Transverse colon (tissue), 4 donors: ENCODE results near the gene CDK18. TPM values are rescaled to one million over a fixed set of nuclear protein-coding genes. Genes with fewer than 3 reads are reported as not detected.

Source experiments
- DNase-seq: peaks from one replicate; pipeline ENCODE4 v3.0.0-alpha.2; 2019
- H3K27ac ChIP-seq, 4 donors: fragments of 200-600 bp; sonication (generic); 2 replicates each; pipeline ENCODE4 v1.5.1; 2016 to 2018; ENCODE audit warnings: inconsistent platforms in 4 of 4
- H3K27me3 ChIP-seq: fragments of 200-600 bp; sonication (generic); 2 replicates; pipeline ENCODE4 v1.5.1; 2017; ENCODE audit warnings: inconsistent platforms
- H3K36me3 ChIP-seq, 4 donors: fragments of 200-600 bp; sonication (generic); 2 replicates each; pipeline ENCODE4 v1.5.1; 2017 to 2019; ENCODE audit warnings: inconsistent platforms in 4 of 4
- H3K4me1 ChIP-seq, 4 donors: fragments of 200-600 bp; sonication (generic); 2 replicates each; pipeline ENCODE4 v1.5.1; 2017 to 2020; ENCODE audit warnings: inconsistent platforms in 4 of 4
- H3K4me3 ChIP-seq, 4 donors: fragments of 200-600 bp; sonication (generic); 1 replicate in 1 of 4; 2 replicates in 3 of 4; pipeline versions ENCODE4 v1.5.1 to v1.6.1; 2017 to 2019; ENCODE audit warnings: inconsistent platforms in 4 of 4
- H3K9me3 ChIP-seq, 2 donors: fragments of 200-600 bp; sonication (generic); 2 replicates each; pipeline ENCODE4 v1.5.1; 2017 to 2019; ENCODE audit warnings: inconsistent platforms in 2 of 2
- CTCF ChIP-seq, 5 experiments: fragments of 200-600 bp in 3 of 5; fragments of 450-650 bp in 2 of 5; sonication (generic) in 3 of 5; IDR thresholded peaks; 1 replicate in 2 of 5; 2 replicates in 3 of 5; pipeline ENCODE4 v1.5.1; 2016 to 2017; ENCODE audit warnings: antibody characterized with exemption in 5 of 5, inconsistent platforms in 3 of 5, mild to moderate bottlenecking in 2 of 5, moderate library complexity in 1 of 5
- EP300 ChIP-seq: sonication (generic); formaldehyde crosslinking; IDR thresholded peaks from one replicate; pipeline ENCODE4 v1.6.1; 2017; ENCODE audit warnings: antibody characterized with exemption, low read depth
- POLR2A ChIP-seq: fragments of 450-650 bp; IDR thresholded peaks from one replicate; pipeline ENCODE4 v1.6.1; 2016; ENCODE audit warnings: antibody characterized with exemption, mild to moderate bottlenecking, moderate library complexity
- POLR2AphosphoS5 ChIP-seq, 3 donors: sonication (generic); formaldehyde crosslinking; IDR thresholded peaks; one replicate each; pipeline ENCODE4 v1.6.1; 2016; ENCODE audit warnings: antibody characterized with exemption in 3 of 3
- WGBS, 2 donors: methylation state at CpG; one replicate each; pipeline ENCODE4 v1.1.5; 2018; ENCODE audit warnings: low coverage in 1 of 2; 5-methylcytosine and 5-hydroxymethylcytosine counted together
- in situ Hi-C, 4 donors: fragments of 200-750 bp; cut with MboI; loops; one replicate each; pipeline versions ENCODE4 v1.15.0 to v1.15.1; 2017; ENCODE audit warnings: low sequenced_read_pairs in 3 of 4, low pct_ligation_motif_present in 1 of 4, low pct_unique_long_range_greater_than_20kb in 1 of 4
- intact Hi-C: fragments of 100-400 bp; cut with DNase I; formaldehyde crosslinking; loops from one replicate; pipeline ENCODE4 v1.15.1; 2023; ENCODE audit warnings: low total_unique reads
- total RNA-seq, 4 donors: library from RNA; depleted of rRNA; stranded (reverse); fragments of >200 nt; gene quantifications; one replicate each; pipeline ENCODE4 v1.1.0, GENCODE V29; 2016

CDK18 gene
- total RNA-seq, 4 donors from 2014 or later: 28.8 to 112 (median 33.5) TPM

DNA sequence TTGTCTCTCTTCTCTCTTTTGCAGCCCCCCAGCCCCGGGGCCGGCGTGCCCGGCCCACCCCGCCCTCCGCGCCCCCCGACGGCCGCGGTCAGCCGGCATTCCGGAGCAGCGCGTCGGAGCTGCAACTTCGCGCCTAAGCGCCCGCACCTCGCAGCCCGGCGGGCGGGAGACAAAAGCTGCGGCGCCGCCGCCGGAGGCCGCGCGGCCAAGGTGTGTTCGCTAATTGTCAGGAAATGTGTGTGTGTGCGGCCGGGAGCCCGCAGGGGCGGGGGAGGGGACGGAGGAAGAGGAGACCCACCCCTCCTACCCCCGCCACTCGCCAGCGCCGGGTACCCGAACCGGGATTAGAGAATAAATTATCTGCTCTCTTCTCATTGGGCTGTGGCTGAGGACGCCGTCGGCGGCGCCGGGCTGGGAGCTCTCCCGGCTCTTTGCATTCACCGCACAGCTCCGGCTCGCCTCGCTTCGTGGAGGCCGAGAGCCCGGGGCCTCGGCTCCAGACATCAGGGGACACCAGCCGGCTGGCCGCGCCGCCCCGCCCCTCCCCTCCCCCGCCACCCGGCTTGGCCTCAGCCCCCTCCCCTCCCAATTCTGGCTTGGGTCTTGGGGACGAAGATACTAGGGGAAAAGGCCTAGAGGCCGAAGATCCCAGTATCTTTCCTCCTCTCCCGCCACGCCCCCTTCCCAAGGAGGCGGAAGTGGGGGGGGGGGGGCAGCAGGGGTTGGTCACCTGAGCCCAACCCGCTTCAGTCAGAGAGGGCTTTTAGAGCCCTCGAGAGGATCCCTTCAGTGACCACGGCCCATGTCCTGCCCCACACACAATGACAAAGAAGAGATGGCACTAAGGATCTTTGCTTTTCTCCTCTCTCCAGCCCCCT lies 47.4 kb upstream of the CDK18 start:
- Histone ChIP-seq H3K36me3 (no peaks in the 10 kb centered on the region), H3K27me3 (peaks cover 100% of the 10 kb centered on the region), H3K9me3 (no peaks in the 10 kb centered on the region), H3K27ac (no peak overlapping the region), H3K4me3 (peak overlapping the region in 2 of 4 donors; percentile 20 to 35), H3K4me1 (peaks cover 9 to 21% (median 17%) of the 10 kb centered on the region in 4 donors)
- in situ Hi-C loops (no loop called here), intact Hi-C loops (no loop called here)
- 0 to 3% methylated on average over 5 to 42 of the region's 74 CpGs for WGBS, 2 donors
- no peak for DNase-seq
- TF ChIP-seq POLR2AphosphoS5 (IDR thresholded peaks at IDR 0.05): no peak
- TF ChIP-seq EP300: no peak
- no peak for TF ChIP-seq CTCF (IDR thresholded peaks at IDR 0.05)
- no peak for TF ChIP-seq POLR2A

- H3K27ac ChIP-seq: no peak overlapping the region
- intact Hi-C loops (no loop called here), in situ Hi-C loops (no loop called here)
- no peaks in the 10 kb centered on the region for H3K36me3 ChIP-seq
- TF ChIP-seq EP300: no peak
- TF ChIP-seq POLR2A: no peak
- TF ChIP-seq CTCF (IDR thresholded peaks at IDR 0.05): no peak
- TF ChIP-seq POLR2AphosphoS5 (IDR thresholded peaks at IDR 0.05): no peak
- no peak overlapping the region for H3K4me3 ChIP-seq
- H3K4me1 ChIP-seq: peaks cover 9 to 21% (median 17%) of the 10 kb centered on the region in 4 donors
- H3K27me3 ChIP-seq: peaks cover 96% of the 10 kb centered on the region
- no peak for DNase-seq
- H3K9me3 ChIP-seq: no peaks in the 10 kb centered on the region
- 51 to 59% methylated on average over 6 of the region's 6 CpGs for WGBS, 2 donors
These were observed 45.5 kb upstream of the CDK18 start for GRCh38 chr1:205458777-205459566.

DNA sequence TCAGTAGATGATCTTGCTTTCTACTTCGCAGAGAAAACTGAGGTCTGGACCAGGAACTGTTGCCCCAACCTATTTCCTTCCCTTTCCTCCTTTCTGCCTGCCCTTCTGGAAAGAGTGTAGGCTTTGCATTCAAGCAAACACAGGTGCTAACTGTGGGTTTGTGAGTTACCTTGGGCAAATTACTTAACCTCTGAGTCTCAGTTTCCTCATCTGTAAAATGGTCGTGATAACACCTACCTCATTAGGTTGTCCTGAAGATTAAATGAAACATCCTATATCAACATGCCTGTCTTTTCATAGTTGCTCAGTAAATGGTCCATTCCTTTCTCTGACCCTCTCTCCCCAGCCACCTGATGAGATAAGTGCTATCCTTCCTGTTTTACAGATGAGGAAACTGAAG lies 39.1 kb upstream of the CDK18 start:
- Histone ChIP-seq H3K36me3 (no peaks in the 10 kb centered on the region), H3K9me3 (no peaks in the 10 kb centered on the region), H3K4me3 (no peak overlapping the region), H3K27me3 (peaks cover 50% of the 10 kb centered on the region), H3K4me1 (peaks cover 0 to 5% (median 0%) of the 10 kb centered on the region in 4 donors), H3K27ac (no peak overlapping the region)
- DNase-seq: no peak
- 73% methylated on average over 2 of the region's 2 CpGs; no CpG with 5 or more reads in 1 of the 2 donors for WGBS, 2 donors
- TF ChIP-seq EP300 (no peak), POLR2A (no peak), POLR2AphosphoS5 (IDR thresholded peaks at IDR 0.05) (no peak), CTCF (IDR thresholded peaks at IDR 0.05) (no peak)
- intact Hi-C loops: no loop called here
- in situ Hi-C loops: no loop called here

- no peak overlapping the region for H3K27ac ChIP-seq
These were observed 37.8 kb upstream of the CDK18 start for GRCh38 chr1:205466595-205467220.

More at GRCh38 chr1:205466595-205467220, 37.8 kb upstream of the CDK18 start:
- in situ Hi-C loops (no loop called here), intact Hi-C loops (no loop called here)
- Histone ChIP-seq H3K4me3 (no peak overlapping the region), H3K9me3 (no peaks in the 10 kb centered on the region), H3K4me1 (peaks cover 0 to 10% (median 0%) of the 10 kb centered on the region in 4 donors), H3K36me3 (no peaks in the 10 kb centered on the region), H3K27me3 (peaks cover 37% of the 10 kb centered on the region)
- no peak for TF ChIP-seq CTCF (IDR thresholded peaks at IDR 0.05)
- no peak for TF ChIP-seq POLR2A
- no peak for TF ChIP-seq EP300
- TF ChIP-seq POLR2AphosphoS5 (IDR thresholded peaks at IDR 0.05): no peak
- DNase-seq: no peak
- 64% methylated on average over 7 of the region's 7 CpGs; no CpG with 5 or more reads in 1 of the 2 donors for WGBS, 2 donors
